Fibroblast of skin of right quadriceps (primary cell): Measurements from ENCODE around the gene TECPR1.
A peak's percentile ranks its signal among the peaks of the same experiment; 100 is the strongest.

ENCODE experiments used
- DNase-seq: peaks from one replicate; pipeline ENCODE4 v3.0.0-alpha.2; 2013

Gene TECPR1

GRCh38 chr7:98284335-98285036 lies 32.5 kb upstream of the TECPR1 start:
- DNase-seq: peak; percentile 29

DNA sequence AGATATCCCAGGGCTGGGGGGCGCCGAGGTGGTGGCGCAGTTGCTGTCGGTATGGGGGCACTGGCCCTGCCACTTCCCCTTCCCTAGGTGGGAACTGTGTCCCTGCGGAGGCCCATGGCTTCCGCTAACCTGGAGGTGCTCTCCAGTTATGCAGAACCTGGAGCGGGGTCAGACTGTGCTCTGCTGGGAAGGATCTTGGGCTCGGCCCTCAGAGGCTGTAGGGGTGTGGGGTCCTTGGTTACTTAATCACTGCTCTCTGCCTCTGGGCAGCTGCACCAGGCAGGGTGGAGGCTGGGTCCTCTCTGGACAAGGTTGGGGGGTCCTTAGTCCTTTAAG lies 31.8 kb upstream of the TECPR1 start:
- DNase-seq: no peak

DNA sequence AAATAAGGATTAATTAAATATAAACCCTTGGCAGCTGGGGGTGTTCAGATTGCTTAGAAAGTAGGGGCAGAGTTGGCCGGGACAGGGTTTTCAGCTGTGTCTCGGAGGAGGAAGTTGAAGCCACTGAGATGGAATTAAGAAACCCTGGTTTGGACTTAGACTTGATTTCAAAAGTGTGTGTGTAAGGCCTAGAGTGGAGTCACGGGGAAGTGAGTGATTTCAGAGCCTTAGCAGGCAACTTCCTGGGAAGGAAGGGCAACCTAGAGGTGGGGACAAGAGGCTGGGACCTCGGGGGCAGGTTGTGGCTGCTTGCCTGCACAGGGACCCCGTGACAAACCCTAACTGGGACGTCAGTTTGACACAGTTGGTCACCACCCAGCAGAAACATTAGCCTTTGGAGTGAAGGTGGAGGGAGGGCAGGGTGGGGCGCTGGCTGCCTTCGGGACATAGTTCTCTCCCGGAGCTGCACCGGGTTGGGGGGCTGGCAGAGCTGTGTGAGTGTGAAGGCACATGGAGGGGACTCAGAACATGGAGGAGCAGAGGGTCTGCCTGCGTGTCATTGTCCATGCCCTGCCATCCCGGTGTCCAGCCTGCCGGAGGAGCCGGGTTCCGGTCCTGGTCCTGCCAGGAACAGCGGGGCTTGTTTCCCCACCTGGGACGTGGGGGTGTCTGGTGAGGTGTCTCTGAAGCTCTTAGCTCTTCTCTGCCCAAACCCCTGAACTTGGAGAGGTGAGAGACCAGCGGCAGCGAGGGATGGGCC lies 31.3 kb upstream of the TECPR1 start:
- DNase-seq: no peak

DNA sequence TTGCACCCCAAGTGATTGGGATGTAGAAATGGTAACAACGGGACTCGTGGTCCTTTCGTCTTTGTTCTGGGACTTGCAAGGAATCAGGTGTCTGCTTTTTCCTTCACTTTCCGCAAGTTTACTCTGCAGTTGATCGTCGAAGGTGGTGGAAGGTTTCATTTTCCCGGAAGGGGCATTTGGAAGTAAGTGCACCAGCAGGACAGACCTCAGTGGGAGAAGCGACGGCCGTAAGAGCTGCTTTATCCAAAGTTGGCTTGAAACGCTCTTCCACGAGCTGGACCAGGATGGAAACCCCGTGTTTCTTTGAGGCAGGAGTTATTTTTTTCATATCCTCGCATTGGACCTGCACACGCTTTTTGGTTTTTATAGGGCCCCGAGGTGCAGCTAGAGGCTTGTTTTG lies 30.7 kb upstream of the TECPR1 start:
- DNase-seq: no peak

- DNase-seq: no peak
These were observed 29.9 kb upstream of the TECPR1 start for GRCh38 chr7:98281757-98282606.

- peak; percentile 89 for DNase-seq
These were observed 29.0 kb upstream of the TECPR1 start, which contains the start of gene BRI3 for GRCh38 chr7:98280791-98281756. Gene BRI3 (plus strand): TSS chr7:98281686. CDS start chr7:98281796, 110 bp downstream.

DNA sequence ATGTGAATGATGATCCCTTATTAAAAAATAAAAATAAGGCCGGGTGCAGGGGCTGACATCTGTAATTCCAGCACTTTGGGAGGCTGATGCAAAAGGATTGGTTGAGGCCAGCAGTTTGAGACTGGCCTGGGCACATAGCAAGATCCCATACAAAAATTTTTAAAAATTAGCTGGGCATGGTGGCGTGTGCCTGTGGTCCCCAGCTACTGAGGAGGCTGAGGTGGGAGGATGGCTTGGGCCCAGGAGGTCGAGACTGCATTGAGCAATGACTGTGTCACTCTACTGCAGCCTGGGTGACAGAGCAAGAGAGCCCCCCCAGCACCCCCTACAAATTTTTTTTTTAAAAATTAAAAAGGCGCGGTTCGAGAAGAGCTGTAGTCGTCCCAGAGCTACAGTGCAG lies 28.3 kb upstream of the TECPR1 start:
- DNase-seq: no peak

- no peak for DNase-seq
These were observed 26.9 kb upstream of the TECPR1 start for GRCh38 chr7:98278936-98279335.

- DNase-seq: no peak
These were observed 26.4 kb upstream of the TECPR1 start for GRCh38 chr7:98278408-98278807.

DNA sequence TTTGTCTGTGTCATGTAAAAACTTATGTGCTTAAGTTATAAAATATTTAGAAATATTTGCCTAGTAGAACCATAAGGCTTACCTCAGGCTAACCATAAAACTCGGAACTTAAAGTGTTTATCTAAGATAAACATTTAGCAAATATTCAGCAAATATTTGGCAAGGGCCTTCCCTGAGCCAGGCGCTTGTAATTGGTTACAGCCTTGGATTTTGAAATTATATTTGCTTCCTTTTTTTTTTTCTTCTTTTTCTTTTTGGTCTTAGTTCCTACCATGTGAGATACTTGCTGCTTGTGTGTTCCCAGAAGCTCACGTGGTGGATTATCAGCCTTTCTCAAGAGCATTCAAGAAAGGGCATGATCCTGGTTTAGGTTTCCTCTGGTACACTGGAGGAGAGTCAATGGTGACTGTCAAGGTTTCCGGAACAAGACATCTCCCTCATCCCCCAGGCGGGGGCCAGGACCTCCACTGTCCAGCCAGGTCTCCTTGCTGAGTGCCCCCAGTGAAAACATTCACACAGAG lies 24.3 kb upstream of the TECPR1 start:
- DNase-seq: peak; percentile 11

GRCh38 chr7:98267303-98267702 lies 15.3 kb upstream of the TECPR1 start:
- no peak for DNase-seq

GRCh38 chr7:98266840-98267239 lies 14.8 kb upstream of the TECPR1 start:
- no peak for DNase-seq

DNA sequence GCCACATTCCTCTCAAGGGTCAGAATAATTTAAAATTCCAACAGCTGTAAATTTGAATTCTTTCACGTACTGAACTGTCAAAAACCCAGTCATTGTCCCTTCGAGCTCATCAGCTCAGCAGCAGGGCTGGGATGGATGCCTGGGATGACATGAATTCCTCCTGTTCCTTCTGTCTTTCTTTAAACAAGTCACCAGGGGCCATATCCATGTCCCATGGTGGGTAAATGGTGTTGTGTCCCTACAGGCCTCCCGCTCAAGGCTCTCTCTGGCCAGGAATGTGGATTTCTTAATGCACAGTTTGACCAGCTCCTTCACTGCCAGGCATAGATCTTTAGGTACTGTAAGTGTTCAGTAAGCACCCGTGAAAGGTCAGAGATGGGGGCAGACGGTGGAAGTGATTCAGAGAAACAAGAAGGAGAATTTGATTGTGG lies 13.8 kb upstream of the TECPR1 start:
- peak; percentile 70 for DNase-seq

- DNase-seq: no peak
These were observed 5.7 kb upstream of the TECPR1 start for GRCh38 chr7:98257701-98258100.

- no peak for DNase-seq
These were observed 4.4 kb upstream of the TECPR1 start for GRCh38 chr7:98256431-98256830.

- DNase-seq: no peak
These were observed 3.0 kb upstream of the TECPR1 start for GRCh38 chr7:98254951-98255610.

GRCh38 chr7:98254516-98254915 lies 2.5 kb upstream of the TECPR1 start:
- no peak for DNase-seq

GRCh38 chr7:98252425-98253054 lies 508 bp upstream of the TECPR1 start:
- DNase-seq: no peak

DNA sequence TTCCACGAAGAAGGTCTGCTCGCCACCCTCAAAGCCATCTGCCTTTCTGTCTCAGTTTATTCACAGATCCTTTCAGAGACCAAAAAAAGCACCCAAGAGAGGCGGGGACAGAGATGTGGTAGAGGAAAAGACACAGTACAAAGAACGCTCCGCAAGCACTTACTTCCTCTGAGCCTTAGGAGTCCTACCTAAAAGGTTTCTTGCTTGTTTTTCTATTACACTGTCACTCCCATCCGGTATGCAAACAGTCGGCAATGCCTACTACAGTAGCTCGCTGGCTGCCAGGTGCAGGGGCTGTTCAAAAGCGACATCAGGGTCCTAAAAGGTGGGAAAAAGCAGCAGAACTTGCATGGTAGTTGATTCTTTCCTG lies 816 bp downstream of the TECPR1 start:
- DNase-seq: no peak

- no peak for DNase-seq
These were observed 1.2 kb downstream of the TECPR1 start for GRCh38 chr7:98250789-98251188.

DNA sequence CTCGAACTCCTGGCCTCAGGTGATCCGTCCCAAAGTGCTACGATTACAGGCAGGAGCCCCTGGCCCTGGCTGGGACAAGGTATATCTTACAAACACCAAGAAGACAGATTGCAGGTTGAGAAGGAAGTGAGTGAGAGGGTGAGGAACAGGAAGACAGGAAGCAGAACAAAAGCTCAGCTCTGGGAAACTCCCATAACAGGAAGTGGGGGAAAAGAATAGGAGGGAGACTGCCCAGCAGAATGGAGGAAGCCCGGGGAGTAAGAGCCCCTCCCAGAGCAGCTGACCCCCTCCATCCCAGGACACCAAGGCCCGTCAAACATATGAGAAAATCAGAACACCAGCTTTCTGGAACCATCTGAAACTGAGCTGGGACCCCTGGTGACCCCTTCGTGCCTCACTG lies 2.9 kb downstream of the TECPR1 start:
- DNase-seq: no peak
